ENCODE results near the gene UQCRH. TPM values are rescaled to one million over a fixed set of nuclear protein-coding genes. Genes with fewer than 3 reads are reported as not detected.

UQCRH gene
- total and polyA plus RNA-seq, 2 of the 13 experiments (the other 11 are each of a cell fraction or from before 2014, with no cell fraction given), result 548 to 556 TPM

- TF ChIP-seq PREB (CRISPR knock-in tag; IDR thresholded peaks at IDR 0.05) (no peak), SIX4 (CRISPR knock-in tag; IDR thresholded peaks at IDR 0.05) (no peak), MBNL3 (CRISPR knock-in tag; conservative IDR thresholded peaks at IDR 0.05) (no peak), ZNF44 (CRISPR knock-in tag; IDR thresholded peaks at IDR 0.05) (0 out of 2 replicates have a peak, but pooled peaks have one; percentile 25), ZNF704 (CRISPR knock-in tag; IDR thresholded peaks at IDR 0.05; ENCODE audit: borderline replicate concordance) (0 out of 2 replicates have a peak, but pooled peaks have one; percentile 33), ZNF687 (CRISPR knock-in tag; IDR thresholded peaks at IDR 0.05) (peak; percentile 93), IKZF4 (CRISPR knock-in tag; IDR thresholded peaks at IDR 0.05; ENCODE audit: borderline replicate concordance, low read depth, not compliant biosample characterization) (no peak), PBX2 (CRISPR knock-in tag; IDR thresholded peaks at IDR 0.05) (no peak; the same call in 1 of the 2 replicates), ZNF883 (CRISPR knock-in tag; IDR thresholded peaks at IDR 0.05; ENCODE audit: not compliant biosample characterization) (no peak), ZBTB7B (CRISPR knock-in tag; IDR thresholded peaks at IDR 0.05) (0 out of 2 replicates have a peak, but pooled peaks have one; percentile 53), GABPB1 (CRISPR knock-in tag; IDR thresholded peaks at IDR 0.05) (peak; percentile 93), SRSF9 (IDR thresholded peaks at IDR 0.05; ENCODE audit: borderline replicate concordance, insufficient read depth, low read depth, low read length, poor library complexity, severe bottlenecking) (no peak), SMARCE1 (IDR thresholded peaks at IDR 0.05; ENCODE audit: borderline replicate concordance) (no peak), GPBP1L1 (CRISPR knock-in tag; IDR thresholded peaks at IDR 0.05) (no peak), RFX1 (IDR thresholded peaks at IDR 0.05) (no peak), ZNF260 (CRISPR knock-in tag; IDR thresholded peaks at IDR 0.05; ENCODE audit: borderline replicate concordance, low read depth) (no peak), JARID2 (CRISPR knock-in tag; IDR thresholded peaks at IDR 0.05; ENCODE audit: insufficient replicate concordance) (no peak)
Observed at GRCh38 chr1:46340404-46341221, 37.1 kb downstream of the UQCRH start, which contains the start of gene NSUN4 (continued).

Data from HepG2 (cell line).